Measurements from ENCODE around the gene HOXA6. TPM values are rescaled to one million over a fixed set of nuclear protein-coding genes. Genes with fewer than 3 reads are reported as not detected.

HOXA6 gene
- total RNA-seq, 4 donors from 2014 or later, result 0.26 to 1.3 TPM; not detected in 2

DNA sequence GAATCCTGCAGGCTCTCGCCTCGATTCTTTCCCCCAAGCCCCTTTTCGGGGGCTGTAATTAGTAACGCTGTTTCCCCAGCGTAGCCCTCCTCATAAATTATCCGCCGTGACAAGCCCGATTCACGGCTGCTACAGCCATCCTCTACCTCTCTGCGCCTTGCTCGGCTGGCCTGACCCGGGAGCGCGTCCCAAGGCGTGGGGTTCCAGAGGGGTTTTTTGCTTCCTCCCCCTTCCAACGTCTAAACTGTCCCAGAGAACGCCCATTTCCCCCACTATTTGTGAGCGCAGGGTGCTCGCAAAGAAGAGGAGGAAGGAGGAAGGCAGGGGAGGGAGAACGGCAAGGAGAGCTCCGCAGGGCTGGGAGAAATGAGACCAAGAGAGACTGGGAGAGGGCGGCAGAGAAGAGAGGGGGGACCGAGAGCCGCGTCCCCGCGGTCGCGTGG is 5.0 kb downstream of the HOXA6 start:
- no peaks in the 10 kb centered on the region for H3K36me3 ChIP-seq
- WGBS, 2 donors, result 6 to 33% methylated on average over 13 to 26 of the region's 29 CpGs
- peaks cover 0 to 52% (median 3%) of the 10 kb centered on the region in 3 donors for H3K4me1 ChIP-seq
- TF ChIP-seq POLR2A (IDR thresholded peaks at IDR 0.05), result no peak
- TF ChIP-seq, protein P1, sequence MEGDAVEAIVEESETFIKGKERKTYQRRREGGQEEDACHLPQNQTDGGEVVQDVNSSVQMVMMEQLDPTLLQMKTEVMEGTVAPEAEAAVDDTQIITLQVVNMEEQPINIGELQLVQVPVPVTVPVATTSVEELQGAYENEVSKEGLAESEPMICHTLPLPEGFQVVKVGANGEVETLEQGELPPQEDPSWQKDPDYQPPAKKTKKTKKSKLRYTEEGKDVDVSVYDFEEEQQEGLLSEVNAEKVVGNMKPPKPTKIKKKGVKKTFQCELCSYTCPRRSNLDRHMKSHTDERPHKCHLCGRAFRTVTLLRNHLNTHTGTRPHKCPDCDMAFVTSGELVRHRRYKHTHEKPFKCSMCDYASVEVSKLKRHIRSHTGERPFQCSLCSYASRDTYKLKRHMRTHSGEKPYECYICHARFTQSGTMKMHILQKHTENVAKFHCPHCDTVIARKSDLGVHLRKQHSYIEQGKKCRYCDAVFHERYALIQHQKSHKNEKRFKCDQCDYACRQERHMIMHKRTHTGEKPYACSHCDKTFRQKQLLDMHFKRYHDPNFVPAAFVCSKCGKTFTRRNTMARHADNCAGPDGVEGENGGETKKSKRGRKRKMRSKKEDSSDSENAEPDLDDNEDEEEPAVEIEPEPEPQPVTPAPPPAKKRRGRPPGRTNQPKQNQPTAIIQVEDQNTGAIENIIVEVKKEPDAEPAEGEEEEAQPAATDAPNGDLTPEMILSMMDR (IDR thresholded peaks at IDR 0.05), result no peak
- DNase-seq, result no peak
- intact Hi-C loops (cut with DNase I), result loop anchor here (5.0 kb wide), 1 partner anchor 285 kb away; no protein-coding TSS in a partner anchor
- H3K4me3 ChIP-seq, result peak overlapping the region; percentile 65 to 89 (median 74)
- peaks cover 0 to 81% (median 0%) of the 10 kb centered on the region in 4 donors for H3K27me3 ChIP-seq
- H3K27ac ChIP-seq, result peak overlapping the region; percentile 92 to 97 (median 92)
- no peaks in the 10 kb centered on the region for H3K9me3 ChIP-seq

DNA sequence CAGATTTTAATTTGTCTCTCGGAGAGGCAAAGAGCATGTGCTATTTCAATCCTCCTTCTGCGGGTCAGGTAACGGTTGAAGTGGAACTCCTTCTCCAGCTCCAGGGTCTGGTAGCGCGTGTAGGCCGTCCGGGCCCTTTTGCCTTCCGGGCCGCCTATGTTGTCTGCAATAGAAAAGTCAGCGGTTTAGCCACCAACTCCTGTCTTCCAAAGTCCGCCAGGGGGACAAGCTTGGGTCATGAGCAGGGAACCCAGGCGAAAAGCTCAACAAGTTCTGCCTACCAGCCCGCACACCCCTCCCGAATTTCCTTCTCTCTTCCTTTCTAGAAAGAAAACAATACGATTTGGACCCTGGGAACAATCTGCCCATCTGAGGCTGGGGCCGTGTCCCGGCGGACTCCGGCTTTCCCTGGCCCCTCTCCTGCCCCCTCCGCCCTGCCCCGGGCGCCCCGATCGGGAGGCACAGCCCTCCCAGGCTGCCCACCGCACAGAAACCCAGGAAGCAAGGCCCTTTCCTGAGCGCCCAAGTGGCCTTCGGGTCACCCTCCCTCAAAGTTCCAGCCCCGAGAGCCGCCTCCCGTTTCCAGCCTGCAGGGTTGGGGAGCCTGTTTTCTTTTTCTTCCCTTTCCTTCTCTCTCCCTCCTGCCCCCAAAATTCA is 5.5 kb downstream of the HOXA6 start:
- WGBS, 2 donors, result 26 to 58% methylated on average over 20 to 21 of the region's 30 CpGs
- TF ChIP-seq, protein P1 (IDR thresholded peaks at IDR 0.05), result peak in 2 of 6 experiments; percentile 11 to 41
- no peak for TF ChIP-seq POLR2A (IDR thresholded peaks at IDR 0.05)
- no peaks in the 10 kb centered on the region for H3K9me3 ChIP-seq
- H3K27me3 ChIP-seq, result peaks cover 0 to 79% (median 0%) of the 10 kb centered on the region in 4 donors
- peaks cover 0 to 50% (median 0%) of the 10 kb centered on the region in 3 donors for H3K4me1 ChIP-seq
- peak overlapping the region; percentile 65 to 89 (median 74) for H3K4me3 ChIP-seq
- H3K36me3 ChIP-seq, result no peaks in the 10 kb centered on the region
- intact Hi-C loops (cut with DNase I), result loop anchor here (5.0 kb wide), 1 partner anchor 285 kb away; no protein-coding TSS in a partner anchor
- DNase-seq, result no peak
- H3K27ac ChIP-seq, result peak overlapping the region; percentile 92 to 97 (median 92)

DNA sequence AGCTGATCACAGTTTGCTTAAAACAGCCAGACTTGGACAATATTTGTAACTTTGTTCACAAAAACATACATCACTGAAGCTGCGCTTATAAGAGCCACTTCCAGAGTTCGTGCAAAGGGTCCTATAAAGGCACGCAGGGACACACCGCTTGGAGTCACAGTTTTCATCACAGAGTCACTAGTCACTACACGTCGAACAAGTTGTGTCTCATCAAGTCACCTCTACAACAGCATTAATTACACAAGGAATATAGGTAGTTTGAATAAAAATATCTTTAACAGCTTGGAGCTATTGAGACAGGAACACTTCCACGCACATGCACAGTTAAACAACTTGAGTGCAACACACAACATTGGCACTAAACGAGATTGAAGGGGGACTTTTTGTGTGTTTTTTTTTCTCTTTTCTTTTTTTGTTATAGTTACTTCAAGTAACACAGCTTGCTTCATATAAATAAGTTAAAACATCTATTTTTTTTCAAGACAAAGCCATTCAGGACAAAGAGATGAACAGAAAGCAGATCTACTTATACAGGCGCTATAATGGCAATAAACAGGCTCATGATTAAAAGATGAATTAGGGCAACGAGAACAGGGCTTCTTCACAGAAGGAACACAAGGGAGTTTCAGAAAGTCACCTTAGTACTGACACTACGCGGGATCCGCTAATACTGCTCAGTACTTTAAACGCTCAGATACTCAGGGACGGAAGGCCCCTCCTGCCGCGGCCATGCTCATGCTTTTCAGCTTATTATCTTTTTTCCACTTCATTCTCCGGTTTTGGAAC is 6.2 kb downstream of the HOXA6 start:
- H3K27ac ChIP-seq, result peak overlapping the region; percentile 92 to 97 (median 92)
- 70 to 75% methylated on average over 18 of the region's 18 CpGs for WGBS, 2 donors

DNA sequence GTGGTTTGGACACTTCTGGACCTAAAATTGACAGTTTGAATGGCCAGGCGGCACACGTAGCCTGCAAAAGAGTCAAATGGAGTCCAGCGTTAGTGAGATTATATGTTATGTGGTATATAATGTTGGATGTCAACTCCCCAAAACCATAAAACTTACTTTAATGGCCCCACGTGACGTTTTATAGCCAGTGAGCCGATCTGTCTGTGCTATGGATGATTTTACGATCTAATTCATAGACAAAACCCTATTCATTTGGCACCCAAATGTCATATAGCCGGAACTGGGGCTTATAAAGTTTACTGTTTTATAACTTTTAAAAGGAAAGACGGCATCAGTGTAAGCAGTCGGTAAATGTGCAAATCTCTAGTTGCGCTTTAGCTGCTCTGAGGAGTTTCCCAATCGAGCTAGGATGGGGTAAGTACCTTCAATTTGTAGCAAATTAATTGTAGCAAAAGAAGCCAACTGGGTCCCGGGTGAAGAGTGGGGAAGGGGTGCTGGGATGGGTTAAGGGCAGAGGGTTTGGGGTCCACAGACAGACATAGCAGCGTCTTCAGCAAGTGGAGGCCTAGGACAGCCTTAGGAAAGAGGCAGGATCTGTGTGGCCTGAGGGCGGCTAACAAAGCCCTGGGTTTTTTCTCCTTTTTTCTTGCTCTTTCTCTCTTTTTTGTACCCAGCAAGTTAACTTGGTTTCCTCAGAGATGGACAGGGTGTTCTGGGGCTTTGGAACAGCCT is 7.3 kb downstream of the HOXA6 start:
- TF ChIP-seq POLR2A (IDR thresholded peaks at IDR 0.05), result no peak
- TF ChIP-seq, protein P1 (IDR thresholded peaks at IDR 0.05), result no peak
- DNase-seq, result no peak
- WGBS, 2 donors, result 85 to 89% methylated on average over 15 of the region's 15 CpGs

More for the DNA sequence above, 6.2 kb downstream of the HOXA6 start:
- intact Hi-C loops (cut with DNase I), result loop anchor here (5.0 kb wide), 1 partner anchor 284 kb away; no protein-coding TSS in a partner anchor
- DNase-seq, result no peak
- peaks cover 0 to 56% (median 5%) of the 10 kb centered on the region in 3 donors for H3K4me1 ChIP-seq
- TF ChIP-seq POLR2A (IDR thresholded peaks at IDR 0.05), result no peak
- TF ChIP-seq, protein P1 (IDR thresholded peaks at IDR 0.05), result no peak
- peak overlapping the region; percentile 65 to 89 (median 74) for H3K4me3 ChIP-seq
- peaks cover 0 to 77% (median 0%) of the 10 kb centered on the region in 4 donors for H3K27me3 ChIP-seq
- H3K9me3 ChIP-seq, result no peaks in the 10 kb centered on the region
- no peaks in the 10 kb centered on the region for H3K36me3 ChIP-seq

More for the DNA sequence above, 7.3 kb downstream of the HOXA6 start:
- Histone ChIP-seq H3K4me3 (peak overlapping the region in 2 of 4 donors; percentile 13 to 51), H3K27me3 (peaks cover 0 to 67% (median 0%) of the 10 kb centered on the region in 4 donors), H3K9me3 (no peaks in the 10 kb centered on the region), H3K27ac (peak overlapping the region in 3 of 4 donors; percentile 79 to 92 (median 86)), H3K36me3 (no peaks in the 10 kb centered on the region), H3K4me1 (peaks cover 7 to 66% (median 14%) of the 10 kb centered on the region in 3 donors)
- intact Hi-C loops (cut with DNase I), result loop anchor here (5.0 kb wide), 1 partner anchor 283 kb away; no protein-coding TSS in a partner anchor

Data from esophagus squamous epithelium (tissue), 5 donors.